ENCODE measurements around the gene ERCC6.

ERCC6 gene

GRCh38 chr10:49465736-49466135, 73.2 kb downstream of the ERCC6 start:
- H3K9ac ChIP-seq (ENCODE audit: low read length), result no peak overlapping the region
- no peaks in the 10 kb centered on the region for H3K27me3 ChIP-seq (ENCODE audit: low read depth, low read length)
- no peak overlapping the region for H3K4me3 ChIP-seq (ENCODE audit: low read length)
- no peaks in the 10 kb centered on the region for H3K9me3 ChIP-seq (ENCODE audit: insufficient read depth, low read length)
- no peak overlapping the region for H2AFZ ChIP-seq (ENCODE audit: low read depth, low read length)
- no peak overlapping the region for H3K4me2 ChIP-seq (ENCODE audit: low read length)
- H4K20me1 ChIP-seq (ENCODE audit: insufficient read depth, low read length), result no peaks in the 10 kb centered on the region
- H3K79me2 ChIP-seq (ENCODE audit: low read length), result no peaks in the 10 kb centered on the region
- TF ChIP-seq CTCF (IDR thresholded peaks at IDR 0.05; ENCODE audit: low read depth, low read length), result no peak
- no peak for TF ChIP-seq EZH2phosphoT487 (IDR thresholded peaks at IDR 0.05; ENCODE audit: low read depth)
- no peaks in the 10 kb centered on the region for H3K4me1 ChIP-seq (ENCODE audit: low read length)
- H3K27ac ChIP-seq (ENCODE audit: low read length), result no peak overlapping the region
- peaks cover 7% of the 10 kb centered on the region for H3K36me3 ChIP-seq (replicated peaks; ENCODE audit: low read depth, low read length)

All from OCI-LY3 (cell line).